H1 (cell line): ENCODE data around the gene NFIA. TPM values are rescaled to one million over a fixed set of nuclear protein-coding genes. Genes with fewer than 3 reads are reported as not detected.

ENCODE experiments used
- CHD1 ChIP-seq: IDR thresholded peaks from 2 replicates; pipeline ENCODE4 v1.6.1; 2012; ENCODE audit warnings: low read depth, low read length, improper control_type of control experiment
- CHD7 ChIP-seq: fragments of 300-600 bp; sonication (generic); IDR thresholded peaks from 2 replicates; pipeline ENCODE4 v1.7.1; 2012; ENCODE audit warnings: low read length, moderate library complexity, mild to moderate bottlenecking, inconsistent platforms; ENCODE audit not compliant: insufficient replicate concordance
- KDM1A ChIP-seq: fragments of 200-600, 300-600 bp; sonication (generic); IDR thresholded peaks from 2 replicates; pipeline ENCODE4 v1.7.1; 2016; ENCODE audit warnings: mild to moderate bottlenecking, low read length, borderline replicate concordance
- polyA plus RNA-seq, 7 experiments: library from polyadenylated mRNA; depleted of rRNA in 3 of 7; stranded (reverse) in 5 of 7; unstranded in 2 of 7; fragments of >200 nt in 5 of 7; fragments of 200-250 nt in 2 of 7; gene quantifications; 1 replicate in 5 of 7; 2 replicates in 1 of 7; 4 replicates in 1 of 7; pipeline versions ENCODE4 v1.2.1 to v1.2.3, GENCODE V29; 2011 to 2013; ENCODE audit warnings: missing spikeins in 2 of 7, mixed read lengths in 2 of 7
- total RNA-seq: library from RNA; stranded (reverse); fragmentation: NEBNext Ultra II Directional; extraction: Animal tissue kit (Norgen Biotek cat#: 25700); gene quantifications from 2 replicates; pipeline ENCODE4 v1.2.1, GENCODE V29; 2021

Gene NFIA
- total and polyA plus RNA-seq, 2 of the 8 experiments (the other 6 are each of a cell fraction or from before 2014, with no cell fraction given): 1.8 to 2.3 TPM

GRCh38 chr1:61330571-61330970 lies 248.2 kb downstream of the NFIA start (continued):
- TF ChIP-seq CHD7: no peak
- no peak for TF ChIP-seq CHD1
- TF ChIP-seq KDM1A: no peak
- TF ChIP-seq, all 59 proteins: peak for 0
